ENCODE data around the gene RNU7-1.

RNU7-1 gene

GRCh38 chr12:6919588-6919987 is 24.0 kb upstream of the RNU7-1 start:
- DNase-seq, result no peak

DNA sequence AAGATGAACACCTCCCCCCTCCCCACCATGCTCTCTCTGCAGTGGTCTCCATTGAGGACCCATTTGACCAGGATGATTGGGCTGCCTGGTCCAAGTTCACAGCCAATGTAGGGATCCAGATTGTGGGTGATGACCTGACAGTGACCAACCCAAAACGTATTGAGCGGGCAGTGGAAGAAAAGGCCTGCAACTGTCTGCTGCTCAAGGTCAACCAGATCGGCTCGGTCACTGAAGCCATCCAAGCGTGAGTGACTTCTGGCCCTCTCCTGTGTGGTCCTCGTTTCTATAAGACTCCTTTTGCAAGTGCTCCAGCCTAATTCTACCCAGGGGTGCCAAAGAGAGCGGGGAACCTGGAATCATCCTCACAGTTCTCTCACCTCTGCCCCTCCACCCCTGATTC is 22.1 kb upstream of the RNU7-1 start:
- DNase-seq, result no peak

DNA sequence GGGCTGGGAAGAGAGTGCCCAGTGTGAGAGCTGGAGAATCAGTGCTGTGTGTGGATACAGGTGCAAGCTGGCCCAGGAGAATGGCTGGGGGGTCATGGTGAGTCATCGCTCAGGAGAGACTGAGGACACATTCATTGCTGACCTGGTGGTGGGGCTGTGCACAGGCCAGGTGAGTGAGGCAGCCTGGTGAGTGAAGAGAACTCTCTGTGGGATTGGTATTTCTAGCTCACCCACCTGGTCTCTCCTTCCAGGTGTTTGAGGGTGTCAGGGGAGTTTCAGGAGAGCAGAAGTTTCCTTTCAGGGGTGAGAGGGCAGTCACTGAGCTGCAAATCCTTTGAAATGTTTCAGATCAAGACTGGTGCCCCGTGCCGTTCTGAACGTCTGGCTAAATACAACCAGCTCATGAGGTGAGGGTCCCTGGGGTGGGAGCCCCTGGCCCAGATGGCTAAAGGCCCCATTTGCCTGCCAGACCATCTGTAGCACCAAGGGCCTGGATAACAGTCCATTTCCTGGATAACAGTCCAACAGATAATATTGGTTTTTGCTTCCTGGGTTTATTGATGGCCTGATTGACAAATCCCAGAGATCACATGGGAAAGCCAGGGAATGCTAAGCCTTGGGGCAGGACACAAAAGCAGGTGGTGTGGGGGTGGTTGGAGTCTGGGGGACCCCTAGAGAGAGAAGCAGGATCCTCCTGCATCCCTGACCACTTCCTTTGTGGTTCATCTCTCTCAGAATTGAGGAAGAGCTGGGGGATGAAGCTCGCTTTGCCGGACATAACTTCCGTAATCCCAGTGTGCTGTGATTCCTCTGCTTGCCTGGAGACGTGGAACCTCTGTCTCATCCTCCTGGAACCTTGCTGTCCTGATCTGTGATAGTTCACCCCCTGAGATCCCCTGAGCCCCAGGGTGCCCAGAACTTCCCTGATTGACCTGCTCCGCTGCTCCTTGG is 21.3 kb upstream of the RNU7-1 start:
- no peak for DNase-seq

- no peak for DNase-seq
Observed at GRCh38 chr12:6923003-6923732, 20.4 kb upstream of the RNU7-1 start.

DNA sequence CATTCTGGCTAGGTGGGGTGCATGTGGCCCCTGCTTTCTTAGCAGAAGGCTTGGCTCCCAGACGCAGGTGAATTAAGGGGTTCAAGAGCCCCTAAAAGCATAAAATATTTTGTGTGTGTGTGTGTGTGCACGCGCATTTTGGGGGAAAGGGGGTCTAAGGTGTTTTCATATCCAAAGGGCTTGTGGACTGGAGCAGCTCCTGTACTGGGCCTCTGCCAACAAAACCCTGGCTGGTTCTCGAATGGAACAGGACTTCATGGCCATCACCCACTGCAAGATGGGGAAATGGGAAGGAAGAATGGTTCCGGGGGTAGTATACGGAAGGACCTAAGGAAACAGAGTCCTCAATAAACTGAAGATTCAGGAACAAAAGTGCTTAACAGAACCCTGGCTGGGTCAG is 19.8 kb upstream of the RNU7-1 start:
- DNase-seq, result no peak

- DNase-seq, result no peak
Observed at GRCh38 chr12:6925239-6925539, 18.4 kb upstream of the RNU7-1 start.

GRCh38 chr12:6925540-6926279 is 17.9 kb upstream of the RNU7-1 start:
- peak; percentile 40 for DNase-seq

GRCh38 chr12:6927379-6928021 is 16.1 kb upstream of the RNU7-1 start, which contains the start of gene ATN1:
ATN1 (plus strand) TSS chr12:6927959; CDS start chr12:6934002, 6,043 bp downstream.
- no peak for DNase-seq

GRCh38 chr12:6928022-6928702 is 15.5 kb upstream of the RNU7-1 start:
- no peak for DNase-seq

DNA sequence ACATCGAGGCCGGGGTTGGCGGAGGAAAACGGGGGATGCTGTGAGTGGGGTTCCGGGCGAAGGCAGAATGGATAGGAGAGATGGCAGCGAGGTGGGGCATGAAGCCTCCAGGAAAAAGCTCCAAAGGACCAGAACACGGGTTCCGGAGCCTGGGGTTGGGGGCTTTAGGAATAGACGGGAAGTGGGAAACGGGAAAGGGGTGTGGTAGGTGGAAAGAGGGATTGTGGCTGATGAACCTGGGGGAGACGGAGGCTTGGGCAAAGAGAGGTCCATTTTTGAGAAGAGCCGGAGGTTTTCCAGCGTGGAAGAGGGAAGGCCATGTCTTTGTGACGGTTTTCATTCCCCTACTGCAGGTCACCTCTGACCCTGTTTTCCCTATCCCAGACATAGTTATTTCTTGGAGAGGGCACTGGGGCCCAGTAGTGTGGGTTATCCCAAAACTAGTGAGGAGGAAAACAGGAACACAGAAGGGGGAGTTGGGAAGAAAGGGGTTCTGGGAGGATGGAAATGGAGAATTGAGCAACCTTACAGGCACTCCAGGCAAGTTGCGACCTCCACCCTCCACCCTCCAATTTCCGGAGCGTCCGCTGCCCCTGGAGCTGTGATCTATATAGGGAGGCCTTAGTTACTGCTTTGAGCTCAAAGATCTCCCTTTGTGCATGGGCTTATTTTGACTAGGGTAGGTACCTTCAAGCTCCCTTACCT is 14.8 kb upstream of the RNU7-1 start:
- no peak for DNase-seq

DNA sequence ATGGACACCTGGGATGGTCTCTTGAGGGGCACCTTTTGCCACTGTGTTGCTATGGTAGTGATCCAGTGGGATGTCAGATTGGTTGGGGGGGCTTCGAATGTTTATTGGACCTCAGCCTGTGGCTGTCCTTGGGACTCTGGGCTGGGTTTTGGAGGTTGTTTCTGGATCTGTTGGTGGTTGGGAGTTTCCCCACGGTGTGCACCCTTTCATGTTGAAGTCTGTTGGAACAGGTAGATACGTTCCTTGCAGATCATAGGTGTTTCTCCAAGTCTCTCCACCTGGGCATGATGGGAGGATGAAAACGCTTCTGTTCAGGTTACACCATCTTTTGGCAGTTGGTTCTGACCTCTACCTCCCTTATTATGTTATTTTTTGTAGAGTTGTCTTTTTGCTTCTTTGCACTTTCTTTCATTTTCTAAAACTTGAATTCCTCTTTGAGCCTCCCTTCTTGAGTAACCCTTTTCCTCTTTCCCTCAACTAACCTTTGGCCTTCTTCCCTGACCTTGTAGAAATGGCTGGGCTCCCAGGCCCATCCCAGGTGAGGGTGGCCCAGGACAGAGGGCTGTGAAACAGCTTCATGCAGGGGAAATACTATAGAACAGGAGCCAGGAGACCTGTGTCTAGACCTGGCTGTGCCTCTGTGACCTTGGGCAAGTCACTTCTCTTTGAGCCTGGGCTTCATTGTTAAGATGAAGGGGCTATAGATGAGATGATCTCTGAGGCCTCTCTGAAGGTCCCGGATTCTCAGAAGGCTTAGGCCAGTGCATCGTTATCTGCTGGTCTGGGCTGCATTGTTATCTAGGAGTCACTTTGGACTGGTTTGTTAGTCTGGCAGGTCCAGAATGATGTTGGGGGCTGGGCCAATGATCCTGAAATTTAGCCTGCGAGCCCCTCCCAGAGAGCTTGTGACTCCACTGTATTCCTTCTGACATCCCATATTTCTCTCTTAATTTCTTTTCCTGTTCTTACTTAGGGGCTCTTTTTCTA is 13.9 kb upstream of the RNU7-1 start:
- no peak for DNase-seq

DNA sequence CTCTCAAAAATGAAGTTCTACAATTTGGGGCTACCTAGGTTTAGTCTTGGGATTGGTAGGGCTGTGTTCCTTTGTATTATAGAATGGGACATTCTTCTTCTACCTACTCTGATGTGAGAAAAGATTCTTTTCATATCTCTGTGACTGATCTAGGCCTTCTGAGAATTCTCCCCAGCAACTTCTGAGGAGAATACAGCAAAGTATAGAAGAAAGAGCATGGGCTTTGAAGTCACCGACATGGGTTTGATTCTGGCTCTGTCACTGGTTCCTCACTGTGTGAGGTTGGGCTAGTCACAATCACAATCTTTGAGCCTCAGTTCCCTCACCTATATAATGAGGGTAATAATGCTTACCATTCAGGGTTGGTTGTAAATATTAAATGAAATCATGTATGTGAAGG is 10.8 kb upstream of the RNU7-1 start:
- DNase-seq, result no peak

DNA sequence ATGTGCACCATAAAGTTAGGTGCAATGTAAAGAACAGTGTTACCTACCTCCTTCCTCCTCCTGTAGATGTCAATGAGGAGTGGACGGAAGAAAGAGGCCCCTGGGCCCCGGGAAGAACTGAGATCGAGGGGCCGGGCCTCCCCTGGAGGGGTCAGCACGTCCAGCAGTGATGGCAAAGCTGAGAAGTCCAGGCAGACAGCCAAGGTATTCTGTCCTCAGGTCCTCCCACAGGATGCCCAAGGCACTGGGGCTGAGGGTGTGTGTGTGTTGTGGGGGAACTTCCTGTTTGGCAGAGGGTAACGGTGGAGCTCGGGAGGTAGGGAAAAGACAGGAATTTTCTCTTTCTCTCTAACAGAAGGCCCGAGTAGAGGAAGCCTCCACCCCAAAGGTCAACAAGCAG is 9.5 kb upstream of the RNU7-1 start:
- DNase-seq, result no peak

DNA sequence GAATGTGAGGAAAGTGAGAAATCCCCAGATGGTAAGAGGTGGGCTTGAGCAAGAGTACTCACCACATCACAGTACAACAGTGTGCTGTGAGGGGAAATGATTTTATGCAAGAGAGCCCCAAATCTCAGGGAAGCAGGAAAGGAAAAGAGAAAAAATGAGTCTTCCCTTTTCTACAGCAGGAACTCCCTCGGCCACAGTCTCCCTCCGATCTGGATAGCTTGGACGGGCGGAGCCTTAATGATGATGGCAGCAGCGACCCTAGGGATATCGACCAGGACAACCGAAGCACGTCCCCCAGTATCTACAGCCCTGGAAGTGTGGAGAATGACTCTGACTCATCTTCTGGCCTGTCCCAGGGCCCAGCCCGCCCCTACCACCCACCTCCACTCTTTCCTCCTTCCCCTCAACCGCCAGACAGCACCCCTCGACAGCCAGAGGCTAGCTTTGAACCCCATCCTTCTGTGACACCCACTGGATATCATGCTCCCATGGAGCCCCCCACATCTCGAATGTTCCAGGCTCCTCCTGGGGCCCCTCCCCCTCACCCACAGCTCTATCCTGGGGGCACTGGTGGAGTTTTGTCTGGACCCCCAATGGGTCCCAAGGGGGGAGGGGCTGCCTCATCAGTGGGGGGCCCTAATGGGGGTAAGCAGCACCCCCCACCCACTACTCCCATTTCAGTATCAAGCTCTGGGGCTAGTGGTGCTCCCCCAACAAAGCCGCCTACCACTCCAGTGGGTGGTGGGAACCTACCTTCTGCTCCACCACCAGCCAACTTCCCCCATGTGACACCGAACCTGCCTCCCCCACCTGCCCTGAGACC is 8.0 kb upstream of the RNU7-1 start:
- no peak for DNase-seq

- DNase-seq, result no peak
Observed at GRCh38 chr12:6936194-6936635, 7.4 kb upstream of the RNU7-1 start.

DNA sequence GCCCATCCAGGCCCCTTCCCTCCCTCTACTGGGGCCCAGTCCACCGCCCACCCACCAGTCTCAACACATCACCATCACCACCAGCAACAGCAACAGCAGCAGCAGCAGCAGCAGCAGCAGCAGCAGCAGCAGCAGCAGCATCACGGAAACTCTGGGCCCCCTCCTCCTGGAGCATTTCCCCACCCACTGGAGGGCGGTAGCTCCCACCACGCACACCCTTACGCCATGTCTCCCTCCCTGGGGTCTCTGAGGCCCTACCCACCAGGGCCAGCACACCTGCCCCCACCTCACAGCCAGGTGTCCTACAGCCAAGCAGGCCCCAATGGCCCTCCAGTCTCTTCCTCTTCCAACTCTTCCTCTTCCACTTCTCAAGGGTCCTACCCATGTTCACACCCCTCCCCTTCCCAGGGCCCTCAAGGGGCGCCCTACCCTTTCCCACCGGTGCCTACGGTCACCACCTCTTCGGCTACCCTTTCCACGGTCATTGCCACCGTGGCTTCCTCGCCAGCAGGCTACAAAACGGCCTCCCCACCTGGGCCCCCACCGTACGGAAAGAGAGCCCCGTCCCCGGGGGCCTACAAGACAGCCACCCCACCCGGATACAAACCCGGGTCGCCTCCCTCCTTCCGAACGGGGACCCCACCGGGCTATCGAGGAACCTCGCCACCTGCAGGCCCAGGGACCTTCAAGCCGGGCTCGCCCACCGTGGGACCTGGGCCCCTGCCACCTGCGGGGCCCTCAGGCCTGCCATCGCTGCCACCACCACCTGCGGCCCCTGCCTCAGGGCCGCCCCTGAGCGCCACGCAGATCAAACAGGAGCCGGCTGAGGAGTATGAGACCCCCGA is 6.8 kb upstream of the RNU7-1 start:
- no peak for DNase-seq

GRCh38 chr12:6937481-6938352 is 5.9 kb upstream of the RNU7-1 start:
- peak; percentile 77 for DNase-seq

All from DMS 273 treated with DMSO at 0.1 percent for 48 hours (cell line).